ENCODE measurements around the gene INTS4.

- TF ChIP-seq, protein P1, sequence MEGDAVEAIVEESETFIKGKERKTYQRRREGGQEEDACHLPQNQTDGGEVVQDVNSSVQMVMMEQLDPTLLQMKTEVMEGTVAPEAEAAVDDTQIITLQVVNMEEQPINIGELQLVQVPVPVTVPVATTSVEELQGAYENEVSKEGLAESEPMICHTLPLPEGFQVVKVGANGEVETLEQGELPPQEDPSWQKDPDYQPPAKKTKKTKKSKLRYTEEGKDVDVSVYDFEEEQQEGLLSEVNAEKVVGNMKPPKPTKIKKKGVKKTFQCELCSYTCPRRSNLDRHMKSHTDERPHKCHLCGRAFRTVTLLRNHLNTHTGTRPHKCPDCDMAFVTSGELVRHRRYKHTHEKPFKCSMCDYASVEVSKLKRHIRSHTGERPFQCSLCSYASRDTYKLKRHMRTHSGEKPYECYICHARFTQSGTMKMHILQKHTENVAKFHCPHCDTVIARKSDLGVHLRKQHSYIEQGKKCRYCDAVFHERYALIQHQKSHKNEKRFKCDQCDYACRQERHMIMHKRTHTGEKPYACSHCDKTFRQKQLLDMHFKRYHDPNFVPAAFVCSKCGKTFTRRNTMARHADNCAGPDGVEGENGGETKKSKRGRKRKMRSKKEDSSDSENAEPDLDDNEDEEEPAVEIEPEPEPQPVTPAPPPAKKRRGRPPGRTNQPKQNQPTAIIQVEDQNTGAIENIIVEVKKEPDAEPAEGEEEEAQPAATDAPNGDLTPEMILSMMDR (IDR thresholded peaks at IDR 0.05; ENCODE audit: insufficient read depth, low read length, poor library complexity, severe bottlenecking), result no peak
- TF ChIP-seq EZH2phosphoT487 (conservative IDR thresholded peaks at IDR 0.05; ENCODE audit: low read length), result no peak
Observed at GRCh38 chr11:77967753-77968152, 26.7 kb downstream of the INTS4 start.

Measured in SU-DHL-6 (cell line).